Activated CD4-positive, CD25-positive, alpha-beta regulatory T cell (primary cell): ENCODE data around the gene ZNF836.
"Not testable (repeated sequence)": the region's sequence is repeated elsewhere in the genome, so short reads cannot be mapped to it uniquely, and the experiment has no call there.

ENCODE experiments used
- DNase-seq, 4 experiments: peaks; one replicate each; lab custom pipeline; 2025; lab: John Stamatoyannopoulos, UW

ZNF836 gene

DNA sequence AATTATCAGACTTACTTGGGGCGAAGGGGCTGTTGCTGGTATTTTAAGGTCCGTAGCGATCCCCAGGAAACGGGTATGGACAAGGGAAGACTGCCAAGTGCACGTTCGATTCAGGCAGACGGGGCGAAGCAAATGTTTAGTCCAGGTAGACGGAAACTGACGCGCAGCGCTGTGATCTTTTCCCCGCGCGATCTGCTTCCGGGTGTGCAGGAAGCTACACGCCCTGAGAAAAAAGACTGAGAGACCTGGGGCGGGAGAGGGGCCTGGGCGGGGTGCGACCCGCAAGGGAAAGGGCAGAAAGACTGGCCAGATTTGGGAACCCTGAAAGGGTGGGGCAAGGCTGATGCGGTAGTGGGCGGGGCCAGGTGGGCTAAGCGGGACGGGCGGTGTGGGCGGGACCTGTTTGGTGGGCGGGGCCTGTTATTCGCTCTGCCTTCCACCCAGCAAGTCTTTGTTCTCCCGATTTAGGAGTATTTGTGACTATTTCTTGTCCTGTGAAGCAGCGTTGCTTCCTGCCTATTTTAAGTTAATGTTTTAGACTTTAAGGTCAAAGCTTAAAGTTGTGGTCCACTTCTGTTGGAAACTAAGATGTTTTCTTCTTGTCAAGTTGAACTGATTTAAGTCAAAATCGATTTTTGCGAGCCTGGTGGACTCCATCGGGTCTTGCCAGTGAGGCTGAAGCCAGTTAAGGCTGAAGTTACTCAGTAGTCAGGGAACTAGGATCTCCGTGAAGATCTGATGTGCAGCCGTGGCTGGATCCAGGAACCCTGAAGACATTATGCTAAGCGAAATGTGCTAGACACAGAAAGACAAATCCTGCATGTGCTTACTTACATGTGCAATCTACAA lies at the start of gene ZNF836:
ZNF836 (minus strand) TSS at position 301 of the 849 bp plus-strand sequence. CDS start 3,549 bp downstream, outside the sequence.
- DNase-seq = peak; percentile 67 to 82 (median 77)

DNA sequence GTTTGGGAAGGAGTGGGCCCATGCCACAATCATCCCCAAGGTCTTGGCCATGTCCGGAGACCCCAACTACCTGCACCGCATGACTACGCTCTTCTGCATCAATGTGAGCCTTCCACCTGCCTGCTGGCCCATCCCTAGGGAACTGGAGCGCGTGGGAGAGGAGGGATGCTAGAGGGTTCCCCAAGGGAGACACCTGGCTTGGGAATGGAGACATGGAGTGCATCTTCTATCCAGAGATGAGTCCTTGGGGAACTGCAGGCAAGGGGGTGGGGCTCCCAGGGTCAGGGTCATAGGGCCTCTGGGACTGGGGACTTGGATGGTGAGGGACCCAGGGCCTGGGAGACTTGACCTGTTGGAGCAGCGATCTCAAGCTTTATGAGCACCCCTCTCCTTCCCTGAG lies 49.6 kb upstream of the ZNF836 start:
- DNase-seq = no peak

DNA sequence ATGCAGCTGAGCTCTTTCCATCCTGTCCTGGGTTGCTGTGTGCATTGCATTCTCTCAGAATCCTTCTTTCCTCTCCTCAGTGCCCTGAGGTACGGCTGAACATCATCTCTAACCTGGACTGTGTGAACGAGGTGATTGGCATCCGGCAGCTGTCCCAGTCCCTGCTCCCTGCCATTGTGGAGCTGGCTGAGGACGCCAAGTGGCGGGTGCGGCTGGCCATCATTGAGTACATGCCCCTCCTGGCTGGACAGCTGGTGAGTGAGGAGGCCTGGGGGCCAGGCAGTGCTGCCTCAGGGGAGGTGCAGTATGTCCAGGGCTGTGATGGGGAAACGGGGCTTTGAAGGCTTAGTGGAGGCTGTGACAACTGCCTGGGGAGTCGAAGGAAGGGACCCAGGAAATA lies 48.2 kb upstream of the ZNF836 start:
- no peak for DNase-seq

DNA sequence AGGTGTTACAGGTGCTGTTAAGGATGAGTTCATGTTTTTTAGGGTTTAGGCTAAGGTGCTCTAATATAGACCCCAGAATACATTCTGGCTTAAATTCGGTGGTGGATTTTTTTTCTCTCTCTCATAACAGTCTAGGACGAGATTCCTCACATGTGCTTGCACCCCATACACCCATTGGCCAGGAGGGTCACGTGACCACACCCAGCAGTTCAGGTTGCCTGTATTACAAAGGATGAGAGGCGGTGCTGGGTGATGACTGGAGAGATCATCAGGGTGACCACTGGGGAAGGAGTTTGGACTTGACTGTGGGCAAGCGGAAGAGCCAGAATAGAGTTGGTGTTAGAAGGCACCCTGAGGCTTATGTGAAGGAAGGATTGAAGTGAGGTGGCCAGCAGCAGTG lies 46.2 kb upstream of the ZNF836 start:
- DNase-seq = no peak

DNA sequence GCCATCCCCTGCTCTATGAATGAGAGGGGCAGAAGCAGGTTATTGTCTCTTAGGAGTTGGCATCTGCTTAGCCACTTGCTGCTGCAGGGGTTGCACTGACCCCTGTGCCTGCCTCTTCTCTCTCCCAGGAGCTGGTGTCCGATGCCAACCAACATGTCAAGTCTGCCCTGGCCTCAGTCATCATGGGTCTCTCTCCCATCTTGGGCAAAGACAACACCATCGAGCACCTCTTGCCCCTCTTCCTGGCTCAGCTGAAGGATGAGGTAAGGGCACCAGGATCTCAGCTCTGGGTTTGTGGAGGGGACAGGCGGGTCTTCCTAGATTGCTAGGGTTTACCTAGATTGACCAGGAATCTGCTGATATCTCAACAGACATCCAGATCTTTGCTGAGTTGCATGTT lies 45.0 kb upstream of the ZNF836 start:
- DNase-seq = no peak

DNA sequence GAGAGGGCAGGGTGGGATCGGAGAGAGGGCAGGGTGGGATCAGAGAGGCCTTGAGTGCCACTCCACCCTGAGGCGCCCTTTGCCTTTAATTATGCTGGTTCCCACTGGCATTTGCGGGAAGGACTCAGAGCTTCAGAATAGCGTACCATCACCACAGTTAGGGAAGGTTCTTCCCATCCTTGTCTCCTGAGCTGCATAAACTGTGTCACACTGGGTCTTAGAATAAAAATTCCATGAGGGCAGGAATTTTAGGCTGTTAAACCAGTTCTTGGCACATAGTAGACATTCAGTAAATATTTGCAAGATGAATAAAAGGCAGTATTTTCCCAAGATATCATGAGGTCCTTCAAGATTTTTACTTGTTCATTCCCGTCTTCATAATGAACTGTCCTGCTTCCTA lies 42.8 kb upstream of the ZNF836 start:
- no peak for DNase-seq

DNA sequence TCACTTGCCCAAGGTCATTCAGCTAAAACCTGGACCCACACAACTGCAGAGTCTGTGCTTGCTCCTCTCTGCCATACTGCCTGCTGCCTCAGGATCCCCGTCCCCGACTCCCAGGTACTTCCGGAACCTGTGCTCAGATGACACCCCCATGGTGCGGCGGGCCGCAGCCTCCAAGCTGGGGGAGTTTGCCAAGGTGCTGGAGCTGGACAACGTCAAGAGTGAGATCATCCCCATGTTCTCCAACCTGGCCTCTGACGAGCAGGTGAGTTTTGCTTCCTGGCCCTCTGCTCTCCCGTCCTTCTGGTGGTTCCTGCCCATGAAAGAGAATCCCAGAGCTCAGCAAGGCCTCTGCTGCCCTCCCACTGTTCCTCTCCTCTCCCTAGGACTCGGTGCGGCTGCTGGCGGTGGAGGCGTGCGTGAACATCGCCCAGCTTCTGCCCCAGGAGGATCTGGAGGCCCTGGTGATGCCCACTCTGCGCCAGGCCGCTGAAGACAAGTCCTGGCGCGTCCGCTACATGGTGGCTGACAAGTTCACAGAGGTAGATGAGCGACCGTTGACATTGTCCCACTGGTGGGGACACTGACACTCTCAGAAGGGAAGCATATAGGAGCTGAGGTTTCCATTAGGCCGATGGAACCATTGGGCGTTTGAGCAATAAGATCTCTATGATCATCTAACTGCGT lies 41.3 kb upstream of the ZNF836 start:
- DNase-seq = no peak

DNA sequence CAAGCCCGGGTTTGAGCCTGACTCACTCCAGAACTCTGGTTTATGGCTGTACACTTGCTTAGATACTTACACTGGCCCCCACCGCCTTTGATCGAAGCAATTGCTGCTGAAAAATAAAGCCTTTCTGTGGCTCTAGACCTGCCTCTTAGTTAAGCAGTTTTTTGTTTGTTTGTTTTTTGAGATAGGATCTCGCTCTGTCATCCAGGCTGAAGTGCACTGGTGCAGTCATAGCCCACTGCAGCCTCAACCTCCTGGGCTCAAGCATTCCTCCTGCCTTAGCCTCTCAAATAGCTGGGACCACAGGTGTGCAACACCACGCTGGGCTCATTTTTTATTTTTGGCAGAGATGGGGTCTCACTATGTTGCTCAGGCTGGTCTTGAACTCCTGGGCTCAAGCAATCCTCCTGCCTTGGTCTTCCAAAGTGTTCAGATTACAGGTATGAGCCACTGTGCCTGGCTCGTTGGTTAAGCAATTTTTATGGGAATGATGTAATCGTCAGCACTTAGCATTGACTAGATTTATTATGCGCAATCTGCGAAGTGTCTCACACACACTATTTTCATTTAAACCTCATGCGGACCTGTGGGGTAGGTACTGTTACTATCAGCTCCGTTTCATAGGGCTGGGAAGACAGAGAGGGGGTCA lies 40.6 kb upstream of the ZNF836 start:
- DNase-seq = no peak

DNA sequence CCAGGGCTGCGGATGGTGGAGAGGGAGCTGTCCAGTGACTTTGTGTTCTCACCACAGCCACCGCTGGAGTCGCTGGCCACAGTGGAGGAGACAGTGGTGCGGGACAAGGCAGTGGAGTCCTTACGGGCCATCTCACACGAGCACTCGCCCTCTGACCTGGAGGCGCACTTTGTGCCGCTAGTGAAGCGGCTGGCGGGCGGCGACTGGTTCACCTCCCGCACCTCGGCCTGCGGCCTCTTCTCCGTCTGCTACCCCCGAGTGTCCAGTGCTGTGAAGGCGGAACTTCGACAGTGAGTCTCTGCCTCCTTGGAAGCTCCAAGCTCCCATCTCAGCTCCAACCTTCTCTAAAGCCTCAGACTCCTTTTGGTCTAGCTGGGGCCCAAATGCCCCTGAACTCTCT lies 39.8 kb upstream of the ZNF836 start:
- no peak for DNase-seq

DNA sequence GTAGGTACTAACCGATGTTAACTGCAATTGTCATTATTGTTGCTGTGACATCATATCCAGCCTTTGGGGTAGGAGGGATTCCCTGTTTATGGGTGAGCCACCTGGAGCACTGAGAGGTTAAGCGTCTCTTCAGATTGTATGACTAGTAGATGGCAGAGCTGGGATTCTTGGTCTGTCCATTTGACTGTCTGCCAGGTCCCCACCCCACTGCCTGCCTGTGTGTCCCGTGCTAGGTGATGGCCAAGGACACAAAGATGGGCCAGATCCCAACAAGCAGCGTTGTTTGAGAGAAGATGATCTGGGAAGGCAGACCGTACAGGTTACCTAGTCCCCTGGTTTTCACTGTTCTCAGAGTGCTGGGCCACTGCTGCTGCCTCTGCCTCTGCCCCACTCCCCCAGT lies 35.1 kb upstream of the ZNF836 start:
- no peak for DNase-seq

DNA sequence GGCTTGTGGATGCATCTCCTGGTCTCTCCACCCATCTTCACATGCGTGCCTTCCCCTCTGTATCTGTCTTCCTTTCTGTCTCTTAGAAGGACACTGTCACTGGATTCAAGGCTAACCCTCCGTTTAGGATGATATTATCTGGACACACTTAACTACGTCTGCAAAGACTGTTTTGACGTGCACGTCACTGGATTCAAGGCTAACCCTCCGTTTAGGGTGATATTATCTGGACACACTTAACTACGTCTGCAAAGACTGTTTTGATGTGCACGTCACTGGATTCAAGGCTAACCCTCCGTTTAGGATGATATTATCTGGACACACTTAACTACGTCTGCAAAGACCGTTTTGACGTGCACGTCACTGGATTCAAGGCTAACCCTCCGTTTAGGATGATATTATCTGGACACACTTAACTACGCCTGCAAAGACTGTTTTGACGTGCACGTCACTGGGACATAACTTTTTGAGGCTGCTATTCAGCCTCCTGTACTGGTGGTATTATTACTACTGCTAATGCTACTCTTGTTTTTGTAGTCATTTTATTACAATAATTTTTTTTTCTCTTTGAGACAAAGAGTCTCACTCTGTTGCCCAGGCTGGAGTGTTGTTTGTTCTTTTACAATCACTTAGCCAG lies 29.5 kb upstream of the ZNF836 start:
- DNase-seq = not testable (repeated sequence)

DNA sequence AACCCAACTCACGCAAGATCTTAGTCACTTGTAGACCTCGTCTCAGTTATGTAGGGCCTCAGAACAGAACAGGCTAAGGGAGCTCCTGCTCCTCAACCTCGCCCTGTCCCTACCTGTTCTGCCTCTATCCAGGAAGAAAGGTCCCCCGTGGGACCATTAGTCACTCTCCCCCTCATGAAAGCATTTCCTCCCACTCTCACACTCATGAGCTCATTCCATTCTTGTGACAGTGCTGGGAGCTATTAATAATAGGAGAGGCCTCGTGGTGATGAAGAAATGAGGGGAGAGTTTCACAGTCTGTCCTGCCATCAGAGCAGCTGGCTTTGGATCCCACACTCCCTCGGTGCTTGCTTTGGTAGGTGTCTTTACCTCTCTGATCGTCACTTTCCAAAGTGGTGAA lies 28.6 kb upstream of the ZNF836 start:
- DNase-seq = no peak

DNA sequence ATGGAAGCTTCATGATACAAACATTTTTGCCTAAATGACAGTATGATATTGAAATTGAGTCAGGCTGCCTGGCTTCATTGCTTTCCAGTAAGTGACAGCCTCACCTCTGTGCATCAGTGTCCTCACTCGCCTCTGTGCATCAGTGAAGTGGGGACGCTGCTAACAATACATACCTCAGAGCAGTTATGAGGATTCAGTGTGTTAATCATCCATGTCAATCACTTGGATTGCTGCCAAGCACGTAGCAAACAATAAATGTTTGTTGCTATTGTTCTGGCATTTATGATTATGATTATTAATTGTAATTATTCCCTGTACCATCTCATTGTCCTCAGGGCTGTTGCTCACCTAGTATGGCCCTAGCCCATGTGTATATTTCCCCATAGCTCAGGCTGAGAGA lies 27.3 kb upstream of the ZNF836 start:
- DNase-seq = no peak

DNA sequence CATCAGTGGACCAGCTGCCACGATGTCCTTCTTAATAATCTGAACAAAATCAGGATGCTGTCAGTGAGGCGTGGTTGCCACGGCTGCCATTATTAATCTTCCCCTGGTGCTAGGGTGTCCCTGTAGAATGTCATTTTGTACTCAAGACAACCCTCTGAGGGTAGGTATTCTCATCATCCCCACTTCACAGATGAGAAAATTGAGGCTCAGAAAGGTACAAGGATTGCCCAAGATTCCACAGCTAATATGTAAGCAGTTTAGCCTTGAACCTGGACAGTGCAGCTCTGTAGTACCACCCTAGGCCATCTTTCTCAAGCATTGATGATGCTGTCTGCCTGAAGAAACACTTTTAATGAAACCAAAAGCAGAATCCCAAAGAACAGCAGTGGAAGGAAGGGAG lies 26.5 kb upstream of the ZNF836 start:
- DNase-seq = no peak

DNA sequence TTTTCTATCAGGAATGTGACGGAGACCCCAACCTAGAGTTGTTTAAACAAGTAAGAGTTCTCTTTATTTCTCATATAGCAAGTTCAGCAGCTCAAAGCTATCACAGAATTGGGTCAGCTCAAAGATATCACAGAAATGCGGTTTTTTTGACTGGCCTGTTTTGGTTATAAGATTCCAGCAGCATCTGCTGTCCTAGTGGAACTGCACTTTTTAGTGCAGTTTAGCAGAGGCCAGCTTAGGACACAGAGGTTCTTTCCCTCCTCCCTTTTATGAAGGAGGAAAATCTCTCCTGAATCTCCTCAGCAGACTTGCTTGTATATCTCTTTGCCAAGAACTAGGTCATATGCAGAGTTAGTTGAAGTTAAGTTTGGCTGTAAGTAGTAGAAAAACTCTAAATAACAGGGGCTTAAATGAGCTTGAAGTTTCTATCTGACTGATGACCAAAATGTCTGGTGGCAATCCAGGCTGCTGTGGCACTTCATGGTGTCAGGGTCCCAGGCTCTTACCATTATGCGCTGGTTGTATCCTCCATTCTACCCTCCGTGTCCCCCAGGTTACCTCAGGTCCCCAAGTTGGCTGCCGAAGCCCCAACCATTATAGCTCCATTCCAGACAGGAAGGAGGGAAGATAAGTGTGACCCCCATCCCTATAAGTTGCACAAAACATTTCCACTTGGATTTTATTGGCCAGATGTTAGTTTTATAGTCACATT lies 25.0 kb upstream of the ZNF836 start:
- no peak for DNase-seq

DNA sequence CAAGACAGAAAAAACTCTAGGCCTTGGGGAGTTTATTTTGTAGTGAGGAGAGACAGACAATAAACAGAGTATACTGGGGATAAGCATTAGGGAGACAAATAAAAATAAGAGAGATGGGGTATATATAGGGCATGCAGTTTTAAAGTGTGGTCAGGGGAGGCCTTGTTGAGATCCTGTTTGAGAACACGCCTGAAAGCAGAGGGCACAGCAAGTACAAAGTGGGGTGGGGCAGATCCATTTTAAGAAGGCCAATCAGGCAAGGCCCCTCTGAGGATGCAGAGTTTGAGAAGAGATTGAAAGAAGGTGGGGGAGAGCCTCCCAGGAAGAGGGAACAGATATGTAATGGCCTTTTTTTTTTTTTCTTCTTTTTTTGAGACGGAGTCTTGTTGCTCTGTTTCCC lies 20.5 kb upstream of the ZNF836 start:
- no peak for DNase-seq

DNA sequence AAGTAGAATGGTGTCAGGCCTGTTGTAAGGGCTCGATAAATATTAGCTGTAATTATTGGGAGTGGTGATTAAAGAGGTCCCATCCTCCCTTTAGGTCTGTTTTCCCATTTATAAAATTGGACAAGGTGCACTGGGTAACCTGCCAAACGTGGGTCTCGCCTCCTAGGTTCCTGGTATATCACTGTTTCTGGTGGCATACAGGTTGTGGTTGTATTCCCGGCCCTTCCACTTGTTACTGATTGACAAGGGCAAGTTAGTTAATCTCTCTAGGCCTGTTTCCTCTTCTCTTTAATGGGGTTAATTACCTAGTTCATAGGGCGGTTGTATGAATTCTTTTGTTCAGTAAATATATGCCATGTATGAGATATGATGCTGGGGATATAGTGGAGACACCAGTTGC lies 20.0 kb upstream of the ZNF836 start:
- no peak for DNase-seq

DNA sequence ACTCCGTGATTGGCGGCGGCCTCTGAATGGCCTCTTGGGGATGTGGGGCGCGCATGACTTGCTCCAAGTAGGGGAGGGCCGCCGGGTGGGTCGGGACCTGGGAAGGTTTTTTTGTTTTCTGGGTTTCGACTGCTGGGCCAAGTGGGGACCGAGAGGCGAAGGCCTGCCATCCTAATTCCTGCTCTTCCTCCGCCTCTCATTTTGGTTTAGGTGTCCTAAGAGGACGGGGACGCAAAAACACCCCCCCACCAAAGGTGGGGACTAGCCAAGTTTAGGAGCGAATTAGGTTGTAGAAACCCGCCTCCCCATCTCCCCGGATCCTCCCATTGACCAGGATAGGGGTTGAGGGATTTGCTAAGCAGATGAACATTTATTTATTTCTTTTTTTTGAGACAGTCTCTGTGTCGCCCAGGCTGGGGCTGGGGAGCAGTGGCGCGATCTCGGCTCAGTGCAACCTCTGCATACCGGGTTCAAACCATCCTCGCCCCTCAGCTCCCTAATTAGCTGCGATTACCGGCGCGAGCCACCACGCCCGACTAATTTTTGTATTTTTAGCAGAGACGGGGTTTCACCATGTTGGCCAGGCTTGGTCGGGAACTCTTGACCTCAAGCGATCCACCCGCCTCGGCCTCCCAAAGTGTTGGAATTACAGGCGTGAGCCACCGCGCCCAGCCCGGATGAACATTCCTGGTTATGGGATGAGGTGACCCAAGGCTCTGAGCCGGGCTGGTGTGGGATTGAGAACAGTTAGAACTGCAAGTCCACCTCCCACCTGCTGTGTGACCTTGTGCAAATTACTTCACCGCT lies 19.3 kb upstream of the ZNF836 start:
- DNase-seq = no peak

DNA sequence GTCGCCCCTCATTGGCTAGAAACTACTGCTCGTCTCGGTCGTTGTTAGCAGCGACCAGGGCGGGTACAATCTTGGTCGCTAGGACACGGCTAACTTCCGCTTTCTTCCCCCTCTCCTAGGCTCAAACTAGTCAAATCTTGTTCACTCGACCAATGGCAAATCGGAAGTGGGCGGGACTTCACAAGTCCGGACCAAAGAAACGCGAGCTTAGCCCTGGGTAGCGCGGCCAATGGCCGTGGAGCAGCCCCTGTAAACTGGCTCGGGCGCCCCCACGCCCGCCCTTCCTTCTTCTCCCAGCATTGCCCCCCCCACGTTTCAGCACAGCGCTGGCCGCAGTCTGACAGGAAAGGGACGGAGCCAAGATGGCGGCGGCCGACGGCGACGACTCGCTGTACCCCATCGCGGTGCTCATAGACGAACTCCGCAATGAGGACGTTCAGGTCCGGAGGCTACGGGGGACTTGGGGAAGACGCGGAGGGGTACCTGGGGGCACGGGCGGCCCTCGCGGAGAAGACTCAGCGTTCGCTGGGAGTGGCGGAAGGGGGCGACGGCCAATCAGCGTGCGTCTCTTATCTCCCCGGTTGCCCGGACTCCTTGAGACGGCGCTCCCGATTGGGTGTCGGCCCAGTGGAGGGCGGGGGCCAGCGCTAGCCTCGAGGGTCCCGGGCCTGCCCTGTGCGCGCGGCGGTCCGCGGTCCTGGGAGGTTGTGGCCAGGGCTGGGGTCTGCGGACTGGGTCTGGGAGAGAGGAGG lies 18.5 kb upstream of the ZNF836 start, which contains the start of gene PPP2R1A:
PPP2R1A (plus strand) TSS at position 318 of the 752 bp plus-strand sequence; CDS start at position 363, 45 bp downstream.
- peak; percentile 97 to 100 (median 98) for DNase-seq
